ENCODE results near the gene RHOA. TPM values are rescaled to one million over a fixed set of nuclear protein-coding genes. Genes with fewer than 3 reads are reported as not detected.

RHOA gene
- total and polyA plus RNA-seq, 2 of the 13 experiments (the other 11 are each of a cell fraction or from before 2014, with no cell fraction given) = 131 to 177 TPM

DNA sequence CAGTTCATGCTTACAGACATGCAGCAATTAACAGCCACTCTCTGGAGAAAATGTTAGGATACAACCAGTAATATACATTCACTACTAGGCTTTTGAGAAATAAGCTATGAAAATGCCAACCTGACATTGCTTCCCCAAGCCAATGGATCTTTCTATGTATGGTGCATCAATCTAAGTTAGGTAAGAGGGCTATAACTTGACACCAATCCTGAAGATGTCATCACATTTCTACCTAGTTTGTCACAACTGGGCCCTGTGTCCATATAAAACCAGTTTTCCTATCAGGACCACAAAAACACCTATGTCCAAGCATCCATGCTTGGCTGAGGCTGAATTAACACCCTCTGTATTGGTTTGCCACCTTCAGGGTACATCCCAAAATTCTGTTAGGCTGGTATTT lies 39.8 kb downstream of the RHOA start (continued):
- TF ChIP-seq MZF1 (CRISPR knock-in tag; IDR thresholded peaks at IDR 0.05; ENCODE audit: borderline replicate concordance) (no peak), ZNF749 (CRISPR knock-in tag; IDR thresholded peaks at IDR 0.05; ENCODE audit: borderline replicate concordance) (no peak)

DNA sequence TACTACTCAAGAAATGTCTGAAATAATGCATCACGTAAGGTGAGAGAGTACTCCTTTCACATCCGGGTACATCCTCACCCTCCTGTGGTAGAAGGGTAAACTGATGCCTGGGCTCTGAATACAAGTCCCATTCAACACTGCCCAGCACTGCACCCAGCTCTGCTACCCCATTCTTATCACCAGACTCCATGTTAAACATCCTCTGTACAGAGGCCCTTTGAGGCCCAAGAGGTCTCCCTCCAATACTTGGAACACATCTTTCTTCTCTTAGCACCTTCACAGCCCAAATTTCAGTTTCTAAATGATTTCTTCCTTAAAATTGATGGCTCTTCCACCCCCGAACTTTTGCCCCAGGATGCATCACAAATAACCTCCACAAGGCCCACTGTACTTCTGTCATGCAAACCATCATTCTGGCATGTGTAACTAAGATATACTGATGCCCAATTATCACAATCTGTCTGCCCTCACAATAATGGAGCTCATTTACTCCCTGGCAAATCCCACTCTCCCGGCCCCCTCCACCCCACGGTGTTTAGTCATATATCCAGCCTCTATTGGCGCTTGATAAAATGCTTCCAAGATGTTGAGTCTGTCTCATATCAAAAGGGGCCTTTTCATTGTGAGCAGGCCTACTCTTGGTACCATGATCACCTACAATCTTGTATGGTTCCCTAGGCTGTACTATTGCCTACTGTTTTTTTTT lies 41.0 kb downstream of the RHOA start:
- no peak for FAIRE-seq
- H3K27me3 ChIP-seq (ENCODE audit: control insufficient read depth in 1 of 2, insufficient read depth in 2 of 2, low read length in 2 of 2) = no peaks in the 10 kb centered on the region
- H3K79me2 ChIP-seq (ENCODE audit: insufficient read depth, low read length) = peaks cover 41% of the 10 kb centered on the region
- 91% methylated on average over 4 of the region's 6 CpGs for WGBS (ENCODE audit: low lambda C conversion rate)
- no peak overlapping the region for H3K4me2 ChIP-seq (ENCODE audit: low read depth, low read length)
- H3K9me3 ChIP-seq (ENCODE audit: low read length) = no peaks in the 10 kb centered on the region
- DNase-seq (ENCODE audit: low spot score) = no peak
- CTCF ChIA-PET (ENCODE audit: low intra/inter-chr PET ratio, low total read pairs) = no interaction called here
- no peak overlapping the region for H3K27ac ChIP-seq (ENCODE audit: extremely low read length, insufficient read depth, low read length)
- POLR2A ChIA-PET = interaction anchor here (1.2 kb wide), 1 partner anchor 12 kb away, joined by 4 read pairs; no protein-coding TSS in a partner anchor
- no peak overlapping the region for H2AFZ ChIP-seq (ENCODE audit: low read length)
- H3K9ac ChIP-seq (ENCODE audit: insufficient read depth, low read depth, low read length) = no peak overlapping the region
- peaks cover 27% of the 10 kb centered on the region for H3K4me1 ChIP-seq (ENCODE audit: insufficient read depth, low read length)
- no peak for ATAC-seq
- in situ Hi-C loops (cut with HindIII; ENCODE audit: extremely low pct_ligation_motif_present, low pct_unique_long_range_greater_than_20kb) = no loop called here
- H3K4me3 ChIP-seq (replicated peaks in 1 of 3; ENCODE audit: insufficient read depth in 1 of 3, low read depth in 2 of 3, low read length in 3 of 3) = no peak overlapping the region
- TSS peak; percentile 20 for BruUV-seq (replicated peaks)
- TF ChIP-seq ATM (IDR thresholded peaks at IDR 0.05; ENCODE audit: borderline replicate concordance) = no peak
- intact Hi-C loops (cut with micrococcal nuclease; ENCODE audit: unreplicated experiment) = no loop called here
- H4K20me1 ChIP-seq (ENCODE audit: insufficient read depth, low read length) = no peaks in the 10 kb centered on the region; the same call in 1 of the 2 replicates
- peaks cover 24 to 72% of the 10 kb centered on the region in 2 experiments for H3K36me3 ChIP-seq (replicated peaks in 1 of 2; ENCODE audit: control insufficient read depth in 1 of 2, insufficient read depth in 2 of 2, low read length in 2 of 2)

DNA sequence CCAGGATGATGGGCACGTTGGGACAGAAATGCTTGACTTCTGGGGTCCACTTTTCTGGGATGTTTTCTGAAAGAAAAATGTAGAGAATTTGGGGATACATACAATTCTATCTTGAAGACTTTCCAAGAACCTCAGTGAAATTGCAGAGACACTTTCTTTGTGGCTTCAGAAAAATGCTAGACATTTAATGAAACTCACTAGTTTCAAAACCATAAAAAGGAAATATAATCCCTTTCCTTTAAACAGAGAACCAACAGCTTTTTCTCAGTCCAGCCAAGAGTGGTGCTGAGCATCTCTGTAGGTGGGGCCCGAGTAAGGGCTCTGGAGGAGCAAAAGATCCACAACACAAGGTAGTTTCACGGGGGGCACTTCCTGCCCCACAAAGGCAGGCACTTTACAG lies 49.2 kb downstream of the RHOA start:
- Histone ChIP-seq H4K20me1 (ENCODE audit: insufficient read depth, low read length) (no peaks in the 10 kb centered on the region), H3K9me3 (ENCODE audit: low read length) (no peaks in the 10 kb centered on the region), H3K36me3 (replicated peaks in 1 of 2; ENCODE audit: control insufficient read depth in 1 of 2, insufficient read depth in 2 of 2, low read length in 2 of 2) (peaks cover 19 to 55% of the 10 kb centered on the region in 2 experiments), H3K9ac (ENCODE audit: insufficient read depth, low read depth, low read length) (no peak overlapping the region), H2AFZ (ENCODE audit: low read length) (no peak overlapping the region), H3K4me1 (ENCODE audit: insufficient read depth, low read length) (peaks cover 22% of the 10 kb centered on the region), H3K79me2 (ENCODE audit: insufficient read depth, low read length) (peaks cover 2% of the 10 kb centered on the region), H3K4me3 (replicated peaks in 1 of 3; ENCODE audit: insufficient read depth in 1 of 3, low read depth in 2 of 3, low read length in 3 of 3) (no peak overlapping the region), H3K27ac (ENCODE audit: extremely low read length, insufficient read depth, low read length) (no peak overlapping the region), H3K27me3 (ENCODE audit: control insufficient read depth in 1 of 2, insufficient read depth in 2 of 2, low read length in 2 of 2) (no peaks in the 10 kb centered on the region), H3K4me2 (ENCODE audit: low read depth, low read length) (no peak overlapping the region)
- in situ Hi-C loops (cut with HindIII; ENCODE audit: extremely low pct_ligation_motif_present, low pct_unique_long_range_greater_than_20kb) = no loop called here
- BruUV-seq (replicated peaks) = no TSS peak
- FAIRE-seq = no peak
- ChIA-PET CTCF (ENCODE audit: low intra/inter-chr PET ratio, low total read pairs) (no interaction called here), POLR2A (interaction anchor here (1.0 kb wide), 1 partner anchor 23 kb away, joined by 4 read pairs; the partner anchor contains the start of gene USP4)
- WGBS (ENCODE audit: low lambda C conversion rate) = 94% methylated on average over 3 of the region's 3 CpGs
- DNase-seq (ENCODE audit: low spot score) = no peak
- ATAC-seq = no peak
- intact Hi-C loops (cut with micrococcal nuclease; ENCODE audit: unreplicated experiment) = no loop called here
- no peak for TF ChIP-seq ZNF749 (CRISPR knock-in tag; IDR thresholded peaks at IDR 0.05; ENCODE audit: borderline replicate concordance)
- TF ChIP-seq, protein P1, sequence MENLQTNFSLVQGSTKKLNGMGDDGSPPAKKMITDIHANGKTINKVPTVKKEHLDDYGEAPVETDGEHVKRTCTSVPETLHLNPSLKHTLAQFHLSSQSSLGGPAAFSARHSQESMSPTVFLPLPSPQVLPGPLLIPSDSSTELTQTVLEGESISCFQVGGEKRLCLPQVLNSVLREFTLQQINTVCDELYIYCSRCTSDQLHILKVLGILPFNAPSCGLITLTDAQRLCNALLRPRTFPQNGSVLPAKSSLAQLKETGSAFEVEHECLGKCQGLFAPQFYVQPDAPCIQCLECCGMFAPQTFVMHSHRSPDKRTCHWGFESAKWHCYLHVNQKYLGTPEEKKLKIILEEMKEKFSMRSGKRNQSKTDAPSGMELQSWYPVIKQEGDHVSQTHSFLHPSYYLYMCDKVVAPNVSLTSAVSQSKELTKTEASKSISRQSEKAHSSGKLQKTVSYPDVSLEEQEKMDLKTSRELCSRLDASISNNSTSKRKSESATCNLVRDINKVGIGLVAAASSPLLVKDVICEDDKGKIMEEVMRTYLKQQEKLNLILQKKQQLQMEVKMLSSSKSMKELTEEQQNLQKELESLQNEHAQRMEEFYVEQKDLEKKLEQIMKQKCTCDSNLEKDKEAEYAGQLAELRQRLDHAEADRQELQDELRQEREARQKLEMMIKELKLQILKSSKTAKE (CRISPR knock-in tag; IDR thresholded peaks at IDR 0.05; ENCODE audit: borderline replicate concordance) = no peak
- no peak for TF ChIP-seq ZMYM3 (CRISPR knock-in tag; IDR thresholded peaks at IDR 0.05)
- TF ChIP-seq, protein P2, sequence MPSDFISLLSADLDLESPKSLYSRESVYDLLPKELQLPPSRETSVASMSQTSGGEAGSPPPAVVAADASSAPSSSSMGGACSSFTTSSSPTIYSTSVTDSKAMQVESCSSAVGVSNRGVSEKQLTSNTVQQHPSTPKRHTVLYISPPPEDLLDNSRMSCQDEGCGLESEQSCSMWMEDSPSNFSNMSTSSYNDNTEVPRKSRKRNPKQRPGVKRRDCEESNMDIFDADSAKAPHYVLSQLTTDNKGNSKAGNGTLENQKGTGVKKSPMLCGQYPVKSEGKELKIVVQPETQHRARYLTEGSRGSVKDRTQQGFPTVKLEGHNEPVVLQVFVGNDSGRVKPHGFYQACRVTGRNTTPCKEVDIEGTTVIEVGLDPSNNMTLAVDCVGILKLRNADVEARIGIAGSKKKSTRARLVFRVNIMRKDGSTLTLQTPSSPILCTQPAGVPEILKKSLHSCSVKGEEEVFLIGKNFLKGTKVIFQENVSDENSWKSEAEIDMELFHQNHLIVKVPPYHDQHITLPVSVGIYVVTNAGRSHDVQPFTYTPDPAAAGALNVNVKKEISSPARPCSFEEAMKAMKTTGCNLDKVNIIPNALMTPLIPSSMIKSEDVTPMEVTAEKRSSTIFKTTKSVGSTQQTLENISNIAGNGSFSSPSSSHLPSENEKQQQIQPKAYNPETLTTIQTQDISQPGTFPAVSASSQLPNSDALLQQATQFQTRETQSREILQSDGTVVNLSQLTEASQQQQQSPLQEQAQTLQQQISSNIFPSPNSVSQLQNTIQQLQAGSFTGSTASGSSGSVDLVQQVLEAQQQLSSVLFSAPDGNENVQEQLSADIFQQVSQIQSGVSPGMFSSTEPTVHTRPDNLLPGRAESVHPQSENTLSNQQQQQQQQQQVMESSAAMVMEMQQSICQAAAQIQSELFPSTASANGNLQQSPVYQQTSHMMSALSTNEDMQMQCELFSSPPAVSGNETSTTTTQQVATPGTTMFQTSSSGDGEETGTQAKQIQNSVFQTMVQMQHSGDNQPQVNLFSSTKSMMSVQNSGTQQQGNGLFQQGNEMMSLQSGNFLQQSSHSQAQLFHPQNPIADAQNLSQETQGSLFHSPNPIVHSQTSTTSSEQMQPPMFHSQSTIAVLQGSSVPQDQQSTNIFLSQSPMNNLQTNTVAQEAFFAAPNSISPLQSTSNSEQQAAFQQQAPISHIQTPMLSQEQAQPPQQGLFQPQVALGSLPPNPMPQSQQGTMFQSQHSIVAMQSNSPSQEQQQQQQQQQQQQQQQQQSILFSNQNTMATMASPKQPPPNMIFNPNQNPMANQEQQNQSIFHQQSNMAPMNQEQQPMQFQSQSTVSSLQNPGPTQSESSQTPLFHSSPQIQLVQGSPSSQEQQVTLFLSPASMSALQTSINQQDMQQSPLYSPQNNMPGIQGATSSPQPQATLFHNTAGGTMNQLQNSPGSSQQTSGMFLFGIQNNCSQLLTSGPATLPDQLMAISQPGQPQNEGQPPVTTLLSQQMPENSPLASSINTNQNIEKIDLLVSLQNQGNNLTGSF (CRISPR knock-in tag; IDR thresholded peaks at IDR 0.05) = no peak
- TF ChIP-seq ZNF350 (CRISPR knock-in tag; IDR thresholded peaks at IDR 0.05; ENCODE audit: borderline replicate concordance, low read depth) = no peak
